Activated T-cell treated with anti-CD3 and anti-CD28 coated beads, Interleukin-2, amount 50 U/mL, for 48 hours (primary cell): ENCODE measurements around the gene ESRRB.
"Not testable (repeated sequence)": the region's sequence is repeated elsewhere in the genome, so short reads cannot be mapped to it uniquely, and the experiment has no call there.

ENCODE experiments used
- DNase-seq, 2 experiments: peaks; one replicate each; pipeline ENCODE4 v3.0.0-alpha.2; 2020

Gene ESRRB

DNA sequence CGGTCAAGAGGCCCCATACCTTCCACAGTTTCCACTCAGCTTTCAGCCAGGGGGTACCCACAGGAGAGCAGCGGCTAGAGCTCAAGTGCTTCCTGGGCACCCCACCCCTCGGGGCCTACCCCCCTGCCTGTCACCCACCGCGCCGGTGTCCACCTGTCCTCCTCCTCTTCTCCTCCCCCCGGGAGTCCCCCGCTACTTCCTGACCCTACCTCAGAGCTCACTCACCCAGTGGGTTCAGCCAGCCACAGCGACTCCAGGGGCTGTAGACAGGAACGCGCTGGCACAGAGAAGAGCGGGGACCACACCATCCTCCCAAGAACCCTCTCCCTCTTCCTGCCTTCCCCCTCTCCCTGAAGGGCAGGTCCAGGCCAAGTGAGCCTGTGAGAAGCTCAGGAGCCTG lies 123.0 kb downstream of the ESRRB start:
- no peak for DNase-seq

DNA sequence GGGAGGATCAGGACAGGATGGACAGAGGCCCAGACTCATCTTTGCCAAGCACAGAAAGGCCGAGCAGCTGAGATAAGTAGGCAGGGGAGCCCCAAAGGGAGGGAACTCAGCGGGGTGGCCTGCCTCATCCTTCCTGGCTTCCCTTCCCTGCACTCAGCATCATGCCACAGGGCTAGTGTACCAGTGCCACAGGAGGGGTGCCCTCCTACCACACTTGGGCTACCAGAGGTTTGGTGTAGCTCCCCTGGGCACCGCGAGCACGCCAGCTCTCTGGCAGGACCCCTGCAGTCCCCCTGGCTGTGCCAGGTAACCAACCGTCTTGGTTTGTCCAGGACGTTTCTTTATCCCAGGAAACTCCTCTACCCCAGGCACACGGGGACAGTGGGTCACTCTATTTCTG lies 123.5 kb downstream of the ESRRB start:
- DNase-seq, result no peak

DNA sequence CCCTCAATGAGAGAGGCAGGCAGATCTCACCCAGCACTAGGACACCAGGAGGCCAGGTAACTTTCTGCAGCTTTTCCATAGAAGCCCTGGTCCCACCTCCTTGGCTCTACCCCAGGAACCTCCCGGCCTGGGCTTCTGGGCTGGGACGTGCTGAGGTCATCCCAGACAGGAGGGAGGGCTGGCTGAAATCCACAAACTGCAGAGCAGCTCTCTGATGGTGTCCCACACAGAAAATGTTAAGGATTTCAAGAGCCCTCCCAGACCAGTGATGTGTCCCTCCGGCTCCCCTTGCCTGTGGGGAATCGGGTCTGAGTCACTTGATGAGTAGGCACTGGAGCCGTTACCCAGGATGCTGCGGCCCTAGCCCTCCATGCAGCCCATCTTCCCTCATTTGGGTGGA lies 124.1 kb downstream of the ESRRB start:
- DNase-seq, result no peak

DNA sequence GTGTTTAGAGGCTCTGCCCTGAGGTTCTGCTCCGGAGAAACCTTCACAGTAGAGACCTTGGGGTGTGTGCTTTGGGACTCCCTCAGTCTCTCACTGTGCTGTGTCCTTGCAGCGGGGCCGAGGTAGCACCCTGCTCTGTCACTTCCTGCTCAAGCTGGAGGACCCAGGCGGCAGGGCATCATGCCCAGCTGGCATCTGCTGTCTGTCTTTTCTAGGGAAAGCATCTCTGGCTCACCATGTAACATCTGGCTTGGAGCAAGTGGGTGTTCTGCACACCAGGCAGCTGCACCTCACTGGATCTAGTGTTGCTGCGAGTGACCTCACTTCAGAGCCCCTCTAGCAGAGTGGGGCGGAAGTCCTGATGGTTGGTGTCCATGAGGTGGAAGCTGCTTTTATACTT lies 124.5 kb downstream of the ESRRB start:
- DNase-seq, result no peak

DNA sequence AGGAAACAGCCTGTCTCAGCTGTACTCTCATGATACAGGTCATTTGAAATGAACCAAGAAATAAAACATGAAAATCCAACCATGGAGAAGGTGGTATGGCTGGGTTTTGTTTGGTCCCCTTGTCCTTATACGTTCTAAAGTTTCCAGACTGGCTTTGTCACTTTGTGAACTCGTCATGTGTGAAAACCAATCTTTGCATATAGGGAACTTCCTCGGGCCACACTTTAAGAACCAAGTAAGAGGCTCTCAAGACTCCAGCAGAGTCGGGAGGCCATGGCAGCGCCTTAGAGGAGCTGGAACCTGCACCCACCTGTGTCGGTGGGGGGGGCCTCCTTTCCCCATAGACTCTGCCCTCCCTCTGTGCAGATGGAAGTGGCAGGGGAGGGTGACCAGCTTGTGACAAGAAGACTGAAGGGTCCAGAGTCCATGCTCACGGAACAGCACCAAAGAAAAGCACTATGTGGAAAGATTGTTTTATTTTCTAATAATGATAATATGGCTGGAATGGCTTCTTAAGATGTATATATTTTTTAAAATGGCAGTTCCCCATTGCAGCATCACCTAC lies 125.3 kb downstream of the ESRRB start:
- DNase-seq, result no peak

DNA sequence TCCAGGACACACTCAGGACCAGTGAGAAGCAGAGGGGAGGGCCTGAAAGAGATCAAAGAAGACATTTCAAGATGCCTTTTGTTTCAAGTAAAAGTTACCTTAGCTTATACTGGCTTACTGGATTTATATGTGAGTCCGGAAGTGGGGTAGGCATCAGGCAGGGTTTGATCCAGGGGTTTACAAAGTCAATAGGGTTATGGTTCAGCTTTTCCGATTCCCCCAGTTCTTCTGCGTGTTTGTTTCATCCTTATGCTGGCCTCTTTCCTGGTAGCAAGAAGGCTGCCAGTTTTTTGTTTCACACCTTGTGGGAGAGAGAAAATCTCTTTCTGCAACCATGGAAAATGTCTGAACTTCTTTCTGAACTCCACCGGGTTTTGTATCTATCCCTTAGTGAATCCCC lies 126.3 kb downstream of the ESRRB start:
- no peak for DNase-seq

DNA sequence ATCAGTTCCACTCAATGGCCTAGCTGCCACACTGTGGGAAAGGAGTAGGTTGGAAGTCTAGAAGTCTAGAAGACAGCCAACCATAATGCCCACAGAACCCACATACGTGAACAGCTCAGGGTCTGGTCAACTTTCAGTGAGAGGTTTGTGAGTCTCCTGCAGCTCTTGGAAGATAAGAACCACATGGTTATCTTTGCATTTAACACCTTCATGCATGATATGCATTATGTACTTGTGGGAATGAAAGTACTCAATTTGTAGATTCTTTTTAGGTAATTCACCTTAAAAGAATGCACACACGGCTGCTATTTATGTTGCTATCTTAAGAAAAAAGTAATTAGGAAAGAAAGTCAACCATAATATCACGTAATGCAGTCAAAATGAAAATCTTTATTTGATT lies 126.7 kb downstream of the ESRRB start:
- DNase-seq, result no peak

DNA sequence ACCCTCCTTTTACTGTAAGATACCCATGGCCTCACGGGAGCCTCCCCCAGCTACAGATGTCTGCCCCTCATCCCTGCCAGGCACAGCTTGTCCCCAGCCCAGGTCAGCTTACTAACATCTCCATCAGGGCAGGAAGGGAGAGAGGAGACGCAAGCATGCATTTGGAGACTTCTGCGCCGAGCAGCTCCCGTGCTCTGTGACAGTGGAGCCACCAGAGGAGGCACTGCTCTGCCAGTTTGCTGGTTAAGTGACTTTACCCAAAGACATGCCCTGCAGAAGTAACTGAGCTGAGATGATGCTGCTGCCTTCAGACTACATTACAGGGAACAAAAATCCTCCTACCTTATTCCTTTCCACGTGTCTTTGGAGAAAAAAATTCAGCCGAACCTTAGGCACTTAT lies 133.4 kb downstream of the ESRRB start:
- no peak for DNase-seq

DNA sequence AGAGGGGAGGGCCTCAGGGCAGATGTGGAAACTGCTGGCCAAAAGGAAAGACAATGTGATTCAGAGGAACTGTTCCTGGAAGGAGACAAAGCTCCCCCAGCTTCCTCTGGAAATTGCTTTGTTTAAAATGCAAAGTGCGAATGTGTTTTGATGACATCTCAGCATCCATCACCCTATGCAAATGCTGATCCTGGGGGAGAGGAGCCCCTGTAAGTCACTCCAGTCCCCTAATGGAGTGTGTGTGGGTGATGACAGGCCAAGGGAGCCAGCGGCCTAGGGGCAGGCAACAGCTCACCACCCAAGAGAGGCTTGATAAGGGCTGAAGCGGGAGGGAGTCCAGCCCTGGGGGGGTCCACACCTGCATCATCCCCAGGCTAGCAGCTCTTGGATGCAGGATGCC lies 134.2 kb downstream of the ESRRB start:
- no peak for DNase-seq

DNA sequence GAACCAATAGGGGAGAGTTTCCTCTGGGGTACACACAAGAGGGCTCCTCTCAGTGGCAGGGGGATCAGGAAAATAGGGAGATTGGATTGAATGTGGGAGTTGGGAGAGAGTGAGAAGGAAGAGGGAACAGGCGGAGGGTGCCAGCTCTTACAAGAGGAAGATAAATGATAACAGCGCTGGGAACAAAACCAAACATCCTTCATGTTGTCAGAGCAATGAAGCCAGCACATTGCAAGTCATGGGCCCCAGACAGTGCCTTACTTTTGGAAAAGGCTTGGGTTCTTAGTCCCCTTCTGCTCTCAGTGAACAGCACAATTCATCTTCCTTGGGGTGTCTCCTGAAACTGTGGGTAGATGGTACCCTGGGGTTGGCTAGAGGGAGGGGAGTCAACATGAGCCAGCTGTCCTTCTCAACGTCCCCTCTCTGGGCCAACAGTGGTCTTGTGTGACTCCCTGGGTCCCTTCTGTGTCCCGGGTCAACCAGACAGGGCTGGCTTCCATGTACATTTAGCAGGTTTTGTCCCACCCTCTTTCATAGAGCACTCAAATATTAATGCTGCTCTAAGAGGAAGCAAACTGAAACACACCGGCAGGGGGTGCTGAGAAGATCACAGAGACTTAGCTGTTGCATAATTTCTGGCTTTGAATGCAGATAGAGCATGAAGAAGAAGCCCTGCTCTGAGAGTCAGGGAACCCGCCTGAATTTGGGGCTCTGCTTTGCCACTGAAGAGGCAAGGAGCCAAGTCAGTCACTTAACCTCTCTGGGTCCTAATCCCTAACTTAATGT lies 138.5 kb downstream of the ESRRB start:
- DNase-seq, result no peak

DNA sequence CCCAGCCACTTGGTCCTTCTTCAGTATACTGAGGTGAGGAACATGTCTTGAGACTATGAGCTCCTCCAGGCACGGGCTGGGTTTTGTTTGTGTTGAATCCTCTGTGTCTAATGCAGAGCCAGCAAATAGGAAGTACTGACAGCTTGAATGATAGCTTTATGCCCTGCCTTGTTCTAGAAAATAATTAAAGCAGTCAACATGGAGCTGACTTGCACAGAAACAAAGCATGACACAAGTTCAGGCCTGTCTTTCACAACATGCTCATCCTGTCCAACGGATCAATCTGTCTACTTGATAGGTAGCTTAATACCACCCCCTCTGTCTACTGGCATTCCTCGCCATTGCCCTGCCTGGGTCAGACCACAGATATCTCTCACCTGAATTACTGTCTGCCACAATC lies 140.9 kb downstream of the ESRRB start:
- no peak for DNase-seq

DNA sequence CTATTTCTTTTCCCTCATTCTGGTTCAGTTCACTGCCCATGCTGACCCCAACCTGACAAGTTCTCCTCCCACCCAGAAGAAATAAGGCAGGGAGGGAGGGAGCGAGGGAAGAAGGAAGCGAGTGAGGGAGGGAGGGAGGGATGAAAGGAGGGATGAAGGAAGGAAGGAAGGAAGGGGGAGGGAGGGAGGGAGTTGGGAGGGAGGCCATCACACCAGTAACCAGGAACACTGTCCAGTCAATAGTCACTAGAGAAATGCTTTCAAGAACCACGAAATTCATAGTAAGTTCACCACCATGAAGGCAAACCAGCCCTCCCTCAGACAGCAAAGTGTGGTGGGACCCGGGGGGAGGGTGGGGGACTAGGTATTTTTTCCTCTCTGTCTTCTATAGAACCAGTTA lies 142.4 kb downstream of the ESRRB start:
- no peak for DNase-seq

DNA sequence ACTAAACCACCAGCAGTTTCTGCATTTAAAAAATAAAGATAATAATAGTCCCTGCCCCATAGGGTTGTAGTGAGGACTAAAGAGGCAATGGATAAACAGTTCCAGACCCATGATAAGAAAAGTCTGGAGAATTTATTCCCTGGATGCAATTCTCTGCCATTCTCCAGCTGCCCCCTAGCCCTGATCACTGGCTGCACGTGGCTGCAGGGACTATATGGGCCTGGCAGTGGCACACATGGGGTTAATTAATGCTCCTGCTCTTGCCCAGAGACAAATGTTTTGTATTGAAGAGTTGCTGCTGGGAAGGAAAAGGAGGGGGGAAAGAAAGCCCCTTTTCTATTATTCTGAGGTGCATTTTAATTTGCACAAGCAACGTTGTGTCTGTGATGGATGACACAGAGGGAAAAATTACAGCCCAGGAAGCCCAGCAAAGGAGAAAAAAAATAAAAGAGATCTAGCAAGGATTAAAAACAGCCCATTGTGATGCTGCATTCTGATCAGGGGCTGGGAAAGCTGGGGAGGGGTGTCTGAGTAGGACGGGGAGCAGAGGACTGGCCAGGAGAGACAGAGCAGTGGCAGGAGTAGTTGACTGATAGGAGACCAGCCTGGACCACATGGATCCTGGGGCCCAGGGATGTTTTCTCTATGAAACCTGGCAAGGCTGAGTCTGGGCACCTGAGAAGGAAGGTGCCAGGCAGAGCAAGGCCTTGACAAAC lies 149.3 kb downstream of the ESRRB start:
- DNase-seq, result no peak

DNA sequence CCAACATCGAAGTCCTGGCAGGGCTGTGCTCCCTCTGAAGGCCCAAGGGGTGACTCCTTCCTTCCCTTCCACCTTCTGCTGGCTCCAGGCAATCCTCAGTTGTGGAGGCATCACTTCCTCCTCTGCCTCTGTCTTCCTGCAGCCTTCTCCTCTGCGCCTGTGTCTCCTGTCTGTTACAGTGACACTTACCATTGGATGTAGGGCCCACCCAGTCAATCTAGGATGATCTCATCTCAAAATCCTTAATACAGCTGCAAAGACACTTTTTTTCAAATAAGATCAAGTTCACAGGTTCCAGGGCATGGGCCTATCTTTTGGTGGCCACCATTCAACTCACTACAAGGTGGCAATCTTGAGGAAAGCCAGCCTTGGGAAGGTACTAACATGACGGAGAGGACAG lies 155.1 kb downstream of the ESRRB start:
- DNase-seq, result no peak

DNA sequence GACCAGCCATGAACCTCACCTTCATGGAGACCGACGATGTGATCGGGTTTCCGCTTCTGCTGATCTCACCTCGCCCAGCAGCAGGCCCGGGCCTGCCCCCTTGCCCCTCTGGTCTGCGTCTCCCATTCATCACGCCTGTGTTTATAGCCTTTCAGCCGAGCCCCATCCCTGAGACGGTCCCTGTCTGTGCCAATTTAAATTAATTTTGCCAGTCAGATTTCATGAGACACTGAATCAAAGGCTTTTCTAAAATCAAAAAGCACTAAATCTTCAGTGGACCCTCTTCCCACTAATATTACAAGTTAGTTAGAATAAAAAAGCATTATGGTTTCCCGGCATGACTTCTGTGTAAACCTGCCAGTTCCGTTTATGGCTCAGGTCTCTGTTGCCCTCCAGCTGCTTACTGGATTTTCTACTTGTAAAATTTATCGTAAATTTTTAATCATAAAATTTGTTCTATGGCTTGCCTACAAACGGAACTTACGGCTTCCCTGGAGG lies 155.9 kb downstream of the ESRRB start:
- no peak for DNase-seq

DNA sequence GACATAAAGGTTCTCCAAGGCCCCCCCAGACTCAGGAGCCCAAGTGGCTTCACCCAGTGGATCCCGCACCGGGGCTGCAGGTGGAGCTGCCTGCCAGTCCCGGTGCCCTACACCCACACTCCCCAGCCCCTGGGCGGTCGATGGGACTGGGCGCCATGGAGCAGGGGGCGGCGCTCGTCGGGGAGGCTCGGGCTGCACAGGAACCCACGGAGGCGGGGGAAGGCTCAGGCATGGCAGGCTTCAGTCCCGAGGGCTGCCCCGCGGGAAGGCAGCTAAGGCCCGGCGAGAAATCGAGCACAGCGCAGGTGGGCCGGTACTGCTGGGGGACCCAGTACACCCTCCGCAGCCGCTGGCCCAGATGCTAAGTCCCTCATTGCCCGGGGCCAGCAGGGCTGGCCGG lies 160.7 kb downstream of the ESRRB start:
- not testable (repeated sequence) for DNase-seq

DNA sequence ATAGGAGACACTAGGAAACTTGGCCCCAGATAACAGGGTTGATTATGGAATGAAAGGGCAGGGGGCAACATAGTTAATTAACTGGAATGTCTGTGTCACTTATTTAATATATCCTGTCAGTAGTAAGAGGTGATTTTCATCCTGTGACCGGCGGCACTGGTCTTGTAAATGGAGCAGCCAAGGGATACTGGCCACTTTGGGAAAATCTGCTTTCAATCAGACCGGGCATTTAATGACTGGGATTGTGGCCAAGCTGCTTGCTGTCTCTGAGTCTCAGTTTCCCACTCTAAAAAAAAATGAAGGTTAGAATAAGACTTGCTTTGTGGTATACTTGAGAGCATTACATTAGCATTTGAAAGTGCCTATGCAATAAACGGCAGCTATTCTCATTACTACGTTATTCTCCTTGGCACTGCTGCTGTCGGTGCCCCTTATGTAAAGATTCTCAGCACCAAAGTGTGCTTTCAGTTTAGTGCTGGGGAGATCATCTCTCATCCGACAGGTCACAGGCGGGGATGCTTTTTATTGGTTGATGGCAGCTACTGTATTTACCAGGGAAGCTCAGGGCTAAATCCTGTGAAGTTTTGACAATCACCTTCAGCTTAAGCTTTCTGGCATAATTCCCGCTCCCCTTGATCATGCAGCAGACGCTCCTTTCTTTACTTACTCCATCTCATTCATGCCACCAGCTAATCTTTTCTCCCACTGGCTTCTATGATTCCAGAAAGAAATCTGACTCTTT lies 162.1 kb downstream of the ESRRB start:
- no peak for DNase-seq

DNA sequence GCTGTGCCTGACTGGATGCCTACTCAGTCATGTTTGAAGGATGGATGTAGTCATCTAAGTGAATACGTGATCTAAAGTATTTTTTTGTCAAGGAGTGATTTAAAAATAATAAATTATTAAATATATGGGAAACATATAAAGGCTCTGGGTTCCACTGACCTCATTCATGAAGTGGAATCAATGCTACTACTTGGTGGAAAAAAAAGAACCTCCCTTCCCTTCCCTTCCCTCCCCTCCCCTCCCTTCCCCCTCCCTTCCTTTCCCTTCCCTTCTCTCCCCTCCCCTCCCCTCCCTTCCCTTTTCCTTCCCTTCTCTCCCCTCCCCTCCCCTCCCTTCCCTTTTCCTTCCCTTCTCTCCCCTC lies 162.7 kb downstream of the ESRRB start:
- no peak for DNase-seq

DNA sequence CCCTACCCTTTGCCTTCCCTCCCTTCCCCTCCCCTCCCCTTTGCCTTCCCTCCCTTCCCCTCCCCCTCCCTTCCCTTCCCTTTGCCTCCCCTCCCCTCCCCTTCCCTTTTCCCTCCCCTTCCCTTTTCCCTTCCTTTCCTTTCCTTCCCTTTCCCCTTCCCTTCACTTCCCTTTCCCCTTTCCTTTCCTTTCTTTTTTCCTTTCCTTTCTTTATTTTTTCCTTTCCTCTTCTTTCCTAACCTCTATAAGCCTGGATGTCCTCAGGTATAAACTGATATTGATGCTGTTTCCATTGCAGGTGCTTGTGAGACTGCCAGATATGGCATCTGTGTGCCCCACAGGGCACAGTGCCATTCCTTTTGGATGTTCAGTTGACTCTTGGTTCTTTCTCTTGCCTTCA lies 163.2 kb downstream of the ESRRB start:
- no peak for DNase-seq

DNA sequence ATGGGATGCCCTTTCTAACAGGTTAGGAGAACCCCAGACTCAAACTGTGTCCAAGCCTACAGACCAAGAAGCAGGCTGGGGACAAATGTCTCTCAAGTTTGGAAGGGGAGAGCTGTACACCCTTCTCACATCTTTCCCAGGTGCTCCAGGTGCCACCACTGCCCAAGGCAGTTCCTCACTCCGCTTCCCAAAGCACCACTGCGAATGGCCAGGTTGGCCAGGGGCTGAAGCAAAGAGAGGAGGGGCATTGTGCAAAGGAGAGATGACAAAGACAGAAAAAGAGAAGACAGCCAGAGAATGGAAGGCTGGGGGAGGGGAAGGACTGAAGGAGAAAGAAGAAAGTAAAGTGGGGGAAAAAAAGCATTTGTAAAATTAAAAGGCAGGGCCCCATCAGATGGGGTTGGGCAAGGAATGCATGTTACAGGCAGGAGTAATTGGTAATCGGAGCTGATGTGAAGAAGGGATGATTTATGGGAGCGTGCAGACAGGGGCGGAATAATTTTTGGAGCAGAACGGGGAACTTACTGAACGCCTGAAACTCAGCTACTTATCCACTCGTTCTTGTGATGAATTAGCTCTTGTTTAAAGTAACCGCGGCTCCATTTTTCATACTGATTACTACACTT lies 165.8 kb downstream of the ESRRB start:
- no peak for DNase-seq

DNA sequence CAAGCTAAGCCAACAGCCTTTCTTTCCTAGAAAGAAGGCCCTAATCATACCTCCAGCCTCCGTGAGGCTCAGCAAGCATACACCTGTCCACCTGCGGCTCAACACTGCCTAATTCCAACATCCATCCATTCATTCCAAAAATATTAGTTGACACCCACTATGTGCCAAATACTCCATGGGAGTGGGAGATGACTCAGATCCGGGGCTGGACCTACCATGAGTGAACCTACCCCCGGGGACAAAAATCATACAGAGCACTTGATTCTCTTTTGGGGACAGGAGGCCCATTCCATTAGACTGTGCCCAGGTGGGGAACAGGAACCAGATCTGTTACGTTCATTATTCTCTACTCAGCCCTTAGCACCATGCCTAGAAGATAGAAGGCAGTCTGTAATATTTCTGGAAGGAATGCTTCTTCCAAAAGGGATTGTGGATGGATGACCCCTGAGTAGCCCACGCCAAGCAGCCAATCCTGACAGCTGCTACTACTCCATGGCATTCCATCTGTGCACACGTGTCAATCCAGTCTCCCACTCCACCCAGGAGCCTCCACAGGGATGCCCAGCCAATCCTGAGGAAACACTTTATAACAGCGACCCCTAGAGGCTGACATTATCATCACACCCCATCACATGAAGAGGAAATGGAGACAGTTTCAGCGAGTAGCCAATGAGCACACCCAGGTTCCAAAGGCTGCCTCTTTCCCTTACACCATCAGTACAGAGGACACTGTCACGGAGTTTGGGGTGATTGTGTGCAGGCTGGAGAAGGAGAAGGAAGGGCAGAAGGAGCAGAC lies 170.7 kb downstream of the ESRRB start:
- DNase-seq, result peak; percentile 17 to 18

DNA sequence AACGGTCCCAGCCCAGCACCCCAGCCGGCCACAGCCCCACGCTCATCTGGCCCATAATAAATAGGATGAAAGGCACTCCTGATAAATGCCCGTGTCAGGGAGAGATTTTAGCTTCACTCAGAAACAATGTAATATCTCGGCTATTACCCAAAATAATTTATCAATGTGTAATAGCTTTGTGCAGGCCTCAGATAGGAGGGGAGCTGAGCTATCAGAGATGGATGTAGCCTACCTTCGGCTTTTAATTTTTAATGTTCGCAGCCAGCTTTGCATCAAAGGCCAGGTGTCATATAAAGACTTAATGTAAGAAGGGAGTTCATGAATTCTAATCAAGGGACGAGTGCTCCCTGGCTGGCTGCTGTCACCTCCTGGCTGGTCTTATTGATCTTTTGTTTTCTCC lies 171.9 kb downstream of the ESRRB start:
- DNase-seq, result no peak
